AG08396 (cell line): ENCODE measurements around the gene CCBE1.

Experiments
- DNase-seq: peaks from one replicate; pipeline ENCODE4 v3.0.0; 2012; ENCODE audit warnings: low spot score, mixed read lengths

Gene CCBE1

GRCh38 chr18:59454909-59455727 lies 242.1 kb downstream of the CCBE1 start:
- no peak for DNase-seq

- DNase-seq = no peak
These were observed 243.7 kb downstream of the CCBE1 start for GRCh38 chr18:59453468-59453961.

GRCh38 chr18:59451963-59452362 lies 245.3 kb downstream of the CCBE1 start:
- no peak for DNase-seq

- no peak for DNase-seq
These were observed 246.2 kb downstream of the CCBE1 start for GRCh38 chr18:59451073-59451472.

- no peak for DNase-seq
These were observed 248.7 kb downstream of the CCBE1 start for GRCh38 chr18:59448546-59448945.

GRCh38 chr18:59446012-59446411 lies 251.2 kb downstream of the CCBE1 start:
- DNase-seq = peak; percentile 29

GRCh38 chr18:59437851-59438569 lies 259.2 kb downstream of the CCBE1 start:
- DNase-seq = no peak

- no peak for DNase-seq
These were observed 264.2 kb downstream of the CCBE1 start for GRCh38 chr18:59432803-59433597.

- DNase-seq = no peak
These were observed 266.1 kb downstream of the CCBE1 start for GRCh38 chr18:59431131-59431530.

- no peak for DNase-seq
These were observed 267.6 kb downstream of the CCBE1 start for GRCh38 chr18:59429608-59430007.

- no peak for DNase-seq
These were observed 269.2 kb downstream of the CCBE1 start for GRCh38 chr18:59428018-59428417.

GRCh38 chr18:59426855-59427254 lies 270.4 kb downstream of the CCBE1 start:
- DNase-seq = no peak

- DNase-seq = no peak
These were observed 274.0 kb downstream of the CCBE1 start for GRCh38 chr18:59423259-59423658.

GRCh38 chr18:59420244-59420643 lies 277.0 kb downstream of the CCBE1 start:
- no peak for DNase-seq

GRCh38 chr18:59419386-59419785 lies 277.8 kb downstream of the CCBE1 start:
- DNase-seq = peak; percentile 41

- no peak for DNase-seq
These were observed 280.4 kb downstream of the CCBE1 start for GRCh38 chr18:59416818-59417217.

- DNase-seq = no peak
These were observed 283.0 kb downstream of the CCBE1 start for GRCh38 chr18:59414111-59414653.

- peak; percentile 88 for DNase-seq
These were observed 294.7 kb downstream of the CCBE1 start for GRCh38 chr18:59402432-59403090.

GRCh38 chr18:59400407-59400806 lies 296.8 kb downstream of the CCBE1 start:
- no peak for DNase-seq

- DNase-seq = no peak
These were observed 301.7 kb downstream of the CCBE1 start for GRCh38 chr18:59395226-59396175.
